Hepatocyte (in vitro differentiated cells): ENCODE measurements around the gene KCNJ8.
"Not testable (repeated sequence)": the region's sequence is repeated elsewhere in the genome, so short reads cannot be mapped to it uniquely, and the experiment has no call there.

ENCODE experiments used
- CTCF ChIP-seq: fragments of 200-600 bp; sonication (generic); IDR thresholded peaks from 2 replicates; pipeline ENCODE4 v1.5.1; 2016; ENCODE audit warnings: antibody characterized with exemption, mild to moderate bottlenecking; ENCODE audit not compliant: poor library complexity
- EZH2 ChIP-seq: fragments of 200-600 bp; sonication (generic); IDR thresholded peaks from 2 replicates; pipeline ENCODE4 v1.6.1; 2016; ENCODE audit warnings: antibody characterized with exemption, mild to moderate bottlenecking, borderline replicate concordance

DNA sequence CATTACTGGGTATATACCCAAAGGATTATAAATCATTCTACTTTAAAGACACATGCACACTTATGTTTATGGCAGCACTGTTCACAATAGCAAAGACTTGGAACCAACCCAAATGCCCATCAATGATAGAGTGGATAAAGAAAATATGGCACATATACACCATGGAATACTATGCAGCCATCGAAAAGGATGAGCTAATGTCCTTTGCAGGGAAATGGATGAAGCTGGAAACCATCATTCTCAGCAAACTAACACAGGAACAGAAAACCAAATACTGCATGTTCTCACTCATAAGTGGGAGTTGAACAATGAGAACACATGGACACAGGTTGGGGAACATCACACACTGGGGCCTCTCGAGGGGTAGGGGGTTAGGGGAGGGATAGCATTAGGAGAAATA is 37.8 kb upstream of the KCNJ8 start:
- TF ChIP-seq CTCF, EZH2: not testable (repeated sequence)
